PC-3 (cell line): Measurements from ENCODE around the gene FMNL1. TPM values are rescaled to one million over a fixed set of nuclear protein-coding genes. Genes with fewer than 3 reads are reported as not detected.
A peak's percentile ranks its signal among the peaks of the same experiment; 100 is the strongest.

Experiments
- ATAC-seq: fragments of 200-7000 bp; cut with Tn5 transposase; 2 replicates; pipeline ENCODE4 v1.9.1; 2020; ENCODE audit warnings: mild to moderate bottlenecking, moderate library complexity
- BruUV-seq: library from RNA; stranded (reverse); fragments of 400-500 nt; replicated peaks from 2 replicates; lab custom pipeline; 2021; lab: Mats Ljungman, UMichigan
- CTCF ChIA-PET: fragments of 300-600 bp; sonication (Branson Sonifier 250); formaldehyde crosslinking; loops from one replicate; lab custom pipeline; 2022; ENCODE audit warnings: antibody characterized with exemption; lab: Charles Lee
- POLR2A ChIA-PET: fragments of 300-600 bp; sonication (Branson Sonifier 250); formaldehyde crosslinking; loops from one replicate; lab custom pipeline; 2022; ENCODE audit warnings: antibody characterized with exemption; ENCODE audit not compliant: unreplicated experiment; lab: Charles Lee
- DNase-seq: peaks from one replicate; pipeline ENCODE4 v3.0.0-alpha.2; 2015
- H2AFZ ChIP-seq: fragments of 300-600 bp; sonication (generic); 2 replicates; pipeline ENCODE4 v1.6.0; 2016; ENCODE audit warnings: antibody characterized with exemption, low read length
- H3F3A ChIP-seq: fragments of 300-600 bp; sonication (generic); one replicate; pipeline ENCODE4 v1.6.0; 2017; ENCODE audit warnings: antibody characterized with exemption, low read length, control low read depth, mild to moderate bottlenecking; ENCODE audit not compliant: unreplicated experiment
- H3K27ac ChIP-seq: fragments of 300-600 bp; sonication (generic); 2 replicates; pipeline ENCODE4 v1.5.1; 2016; ENCODE audit warnings: mild to moderate bottlenecking, low read length
- H3K27me3 ChIP-seq: fragments of 300-600 bp; sonication (generic); 2 replicates; pipeline ENCODE4 v1.6.1; 2016; ENCODE audit warnings: low read length, mixed read lengths
- H3K36me3 ChIP-seq: fragments of 300-600 bp; sonication (generic); 2 replicates; pipeline ENCODE4 v1.6.1; 2016; ENCODE audit warnings: low read depth, mixed run types, low read length, mixed read lengths
- H3K4me1 ChIP-seq: fragments of 300-600 bp; sonication (generic); 2 replicates; pipeline ENCODE4 v1.5.1; 2016; ENCODE audit warnings: low read length; ENCODE audit not compliant: insufficient read depth
- H3K4me2 ChIP-seq: fragments of 300-600 bp; sonication (generic); 2 replicates; pipeline ENCODE4 v1.6.0; 2016; ENCODE audit warnings: low read length
- H3K4me3 ChIP-seq: fragments of 300-600 bp; sonication (generic); 2 replicates; pipeline ENCODE4 v1.5.1; 2016; ENCODE audit warnings: mild to moderate bottlenecking, low read length, mixed read lengths
- H3K79me2 ChIP-seq: fragments of 300-600 bp; sonication (generic); 2 replicates; pipeline ENCODE4 v1.6.1; 2017; ENCODE audit warnings: low read length, mixed read lengths
- H3K9ac ChIP-seq: fragments of 300-600 bp; sonication (generic); 2 replicates; pipeline ENCODE4 v1.6.0; 2016; ENCODE audit warnings: mild to moderate bottlenecking, low read length
- H3K9me2 ChIP-seq: fragments of 300-600 bp; sonication (generic); replicated peaks from 2 replicates; pipeline ENCODE4 v1.6.1; 2016; ENCODE audit warnings: mixed run types, low read length, mixed read lengths
- H3K9me3 ChIP-seq: fragments of 300-600 bp; sonication (generic); 2 replicates; pipeline ENCODE4 v1.6.1; 2016; ENCODE audit warnings: low read length, mixed read lengths
- H4K20me1 ChIP-seq: fragments of 300-600 bp; sonication (generic); 2 replicates; pipeline ENCODE4 v1.6.1; 2016; ENCODE audit warnings: low read length, mixed read lengths
- EZH2 ChIP-seq: fragments of 300-600 bp; sonication (generic); IDR thresholded peaks from one replicate; pipeline ENCODE4 v1.6.1; 2017; ENCODE audit warnings: antibody characterized with exemption, mild to moderate bottlenecking, low read length; ENCODE audit not compliant: unreplicated experiment
- EZH2phosphoT487 ChIP-seq: fragments of 300-600 bp; sonication (generic); IDR thresholded peaks from 2 replicates; pipeline ENCODE4 v1.6.1; 2018; ENCODE audit warnings: mild to moderate bottlenecking, antibody characterized with exemption, low read length, borderline replicate concordance
- intact Hi-C: fragments of 100-400 bp; cut with micrococcal nuclease; formaldehyde crosslinking; loops from 2 replicates; pipeline ENCODE4 v1.9.0; 2023
- total RNA-seq: library from RNA; depleted of rRNA; stranded (reverse); fragments of >200 nt; gene quantifications from 2 replicates; pipeline ENCODE4 v1.2.3, GENCODE V29; 2014
- TF ChIP-seq, protein P1 (sequence below): fragments of 300-600 bp; sonication (generic); conservative IDR thresholded peaks from 2 replicates; pipeline ENCODE4 v1.5.1; 2017; ENCODE audit warnings: antibody characterized with exemption, low read depth, mild to moderate bottlenecking, low read length

The FMNL1 gene
- total RNA-seq, 1 experiment from 2014 or later: 8.2 TPM

DNA sequence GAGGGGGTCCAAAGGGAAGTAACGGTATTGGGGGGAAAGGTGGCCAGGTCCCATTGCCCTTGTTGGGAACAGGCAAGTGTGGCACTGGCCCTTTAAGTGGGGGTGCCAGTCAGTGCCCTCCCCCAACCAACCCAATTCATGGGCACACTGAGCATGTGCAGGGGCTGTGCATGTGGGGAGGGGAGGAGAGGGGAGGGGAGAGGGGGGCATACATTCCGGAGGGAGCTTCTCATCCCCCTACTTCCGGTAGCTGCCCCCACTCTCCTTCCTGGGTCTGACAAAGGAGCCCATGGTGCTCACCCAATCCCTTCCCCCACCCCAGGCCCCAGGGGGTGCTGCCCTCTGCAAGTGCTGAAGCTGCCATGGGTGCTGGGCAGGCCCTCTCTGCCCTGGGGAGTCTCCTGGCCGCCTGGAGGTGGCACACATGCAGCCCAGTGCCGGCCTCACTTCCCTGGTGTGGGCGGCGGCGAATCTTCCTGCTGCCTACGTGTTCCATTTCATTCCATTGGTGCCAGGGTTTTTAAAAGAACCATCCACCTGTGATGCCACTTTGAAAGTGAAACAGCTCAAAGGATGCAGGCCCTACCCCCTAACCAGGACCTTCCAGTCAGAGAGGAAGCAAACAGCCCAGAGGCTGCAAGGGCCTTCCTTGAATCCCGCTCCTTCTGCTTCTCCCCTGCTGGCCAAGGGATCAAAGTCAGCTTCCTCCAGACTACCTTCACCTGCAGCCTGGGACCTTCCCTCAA is 49.0 kb upstream of the FMNL1 start:
- Histone ChIP-seq H3K4me1 (peaks cover 59% of the 10 kb centered on the region), H3K36me3 (0 out of 2 replicates have a peak, but pooled peaks cover 6% of the 10 kb centered on the region), H3K9me2 (no peaks in the 10 kb centered on the region), H3K4me2 (peak overlapping the region; percentile 79), H4K20me1 (no peaks in the 10 kb centered on the region), H3F3A (peaks cover 25% of the 10 kb centered on the region), H3K27me3 (no peaks in the 10 kb centered on the region), H3K9ac (peak overlapping the region; percentile 74), H3K79me2 (no peaks in the 10 kb centered on the region), H2AFZ (peak overlapping the region; percentile 72), H3K4me3 (peak overlapping the region; percentile 46; the same call in 1 of the 2 replicates), H3K27ac (peak overlapping the region; percentile 95), H3K9me3 (no peaks in the 10 kb centered on the region)
- POLR2A ChIA-PET: interaction anchor here (0.5 to 1.8 kb wide), 6 partner anchors 11 to 26 kb away, joined by 3 to 30 read pairs (median 8); partner anchors contain the start of genes HEXIM1 and HEXIM2
- CTCF ChIA-PET: interaction anchor here (0.7 to 3.3 kb wide), 4 partner anchors 12 to 37 kb away, joined by 4 to 57 read pairs (median 33); partner anchors contain the start of genes ACBD4 and HEXIM1
- intact Hi-C loops: loop anchor here (1.0 kb wide), 1 partner anchor 25 kb away; no protein-coding TSS in a partner anchor
- ATAC-seq (peak; percentile 63), DNase-seq (peak; percentile 97)
- TF ChIP-seq, protein P1, sequence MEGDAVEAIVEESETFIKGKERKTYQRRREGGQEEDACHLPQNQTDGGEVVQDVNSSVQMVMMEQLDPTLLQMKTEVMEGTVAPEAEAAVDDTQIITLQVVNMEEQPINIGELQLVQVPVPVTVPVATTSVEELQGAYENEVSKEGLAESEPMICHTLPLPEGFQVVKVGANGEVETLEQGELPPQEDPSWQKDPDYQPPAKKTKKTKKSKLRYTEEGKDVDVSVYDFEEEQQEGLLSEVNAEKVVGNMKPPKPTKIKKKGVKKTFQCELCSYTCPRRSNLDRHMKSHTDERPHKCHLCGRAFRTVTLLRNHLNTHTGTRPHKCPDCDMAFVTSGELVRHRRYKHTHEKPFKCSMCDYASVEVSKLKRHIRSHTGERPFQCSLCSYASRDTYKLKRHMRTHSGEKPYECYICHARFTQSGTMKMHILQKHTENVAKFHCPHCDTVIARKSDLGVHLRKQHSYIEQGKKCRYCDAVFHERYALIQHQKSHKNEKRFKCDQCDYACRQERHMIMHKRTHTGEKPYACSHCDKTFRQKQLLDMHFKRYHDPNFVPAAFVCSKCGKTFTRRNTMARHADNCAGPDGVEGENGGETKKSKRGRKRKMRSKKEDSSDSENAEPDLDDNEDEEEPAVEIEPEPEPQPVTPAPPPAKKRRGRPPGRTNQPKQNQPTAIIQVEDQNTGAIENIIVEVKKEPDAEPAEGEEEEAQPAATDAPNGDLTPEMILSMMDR: peak; percentile 34; the same call in 1 of the 2 replicates
- TF ChIP-seq EZH2phosphoT487 (no peak), EZH2 (no peak)
- BruUV-seq: no TSS peak

GRCh38 chr17:45175759-45176115 is 45.9 kb upstream of the FMNL1 start:
- ChIA-PET POLR2A (interaction anchor here (0.6 to 1.4 kb wide), 4 partner anchors 15 to 27 kb away, joined by 5 to 48 read pairs (median 10); partner anchors contain the start of gene HEXIM1), CTCF (interaction anchor here (0.8 to 1.4 kb wide), 4 partner anchors 22 to 40 kb away, joined by 3 to 21 read pairs (median 8); partner anchors contain the start of genes ACBD4 and HEXIM1)
- peaks cover 50% of the 10 kb centered on the region for H3K4me1 ChIP-seq
- H3K9me3 ChIP-seq: no peaks in the 10 kb centered on the region
- peaks cover 17% of the 10 kb centered on the region for H3F3A ChIP-seq
- H3K27ac ChIP-seq: peak overlapping the region; percentile 66
- H3K79me2 ChIP-seq: no peaks in the 10 kb centered on the region
- H3K9me2 ChIP-seq: no peaks in the 10 kb centered on the region
- TF ChIP-seq, protein P1: no peak
- TF ChIP-seq EZH2phosphoT487 (no peak), EZH2 (no peak)
- intact Hi-C loops: no loop called here
- no peaks in the 10 kb centered on the region for H3K27me3 ChIP-seq
- H3K4me2 ChIP-seq: peak overlapping the region; percentile 60
- H3K9ac ChIP-seq: no peak overlapping the region
- H3K36me3 ChIP-seq: no peaks in the 10 kb centered on the region
- no peak for ATAC-seq
- H2AFZ ChIP-seq: peak overlapping the region; percentile 58
- peak overlapping the region; percentile 8; the same call in 1 of the 2 replicates for H3K4me3 ChIP-seq
- H4K20me1 ChIP-seq: no peaks in the 10 kb centered on the region
- DNase-seq: no peak
- no TSS peak for BruUV-seq

GRCh38 chr17:45177563-45177962 is 44.1 kb upstream of the FMNL1 start:
- DNase-seq (no peak), ATAC-seq (no peak)
- no peaks in the 10 kb centered on the region for H3K36me3 ChIP-seq
- no peaks in the 10 kb centered on the region for H4K20me1 ChIP-seq
- intact Hi-C loops: no loop called here
- no peaks in the 10 kb centered on the region for H3K79me2 ChIP-seq
- no peaks in the 10 kb centered on the region for H3K9me3 ChIP-seq
- peaks cover 31% of the 10 kb centered on the region for H3K4me1 ChIP-seq
- H3F3A ChIP-seq: peaks cover 14% of the 10 kb centered on the region
- BruUV-seq: no TSS peak
- POLR2A ChIA-PET: no interaction called here
- no peaks in the 10 kb centered on the region for H3K9me2 ChIP-seq
- no peak overlapping the region for H2AFZ ChIP-seq
- no peak overlapping the region for H3K4me2 ChIP-seq
- H3K27ac ChIP-seq: no peak overlapping the region
- CTCF ChIA-PET: interaction anchor here (0.6 kb wide), 1 partner anchor 42 kb away, joined by 3 read pairs; the partner anchor contains the start of gene ACBD4
- no peak overlapping the region for H3K4me3 ChIP-seq
- no peak overlapping the region for H3K9ac ChIP-seq
- TF ChIP-seq, protein P1: no peak
- no peak for TF ChIP-seq EZH2
- no peak for TF ChIP-seq EZH2phosphoT487
- H3K27me3 ChIP-seq: no peaks in the 10 kb centered on the region
